AML-193 (cell line): ENCODE measurements around the gene HMG20B.

Experiments used
- DNase-seq, 2 experiments: peaks; one replicate each; lab custom pipeline; 2025; lab: John Stamatoyannopoulos, UW

The HMG20B gene

GRCh38 chr19:3622224-3622623 lies 49.5 kb downstream of the HMG20B start:
- no peak for DNase-seq

GRCh38 chr19:3623716-3624115 lies 51.0 kb downstream of the HMG20B start:
- no peak for DNase-seq

- DNase-seq, result no peak
Measured at GRCh38 chr19:3625996-3626472, 53.3 kb downstream of the HMG20B start.

- peak; percentile 93 to 94 for DNase-seq
Measured at GRCh38 chr19:3626473-3627350, 54.0 kb downstream of the HMG20B start, which contains the start of gene CACTIN. TSS of gene CACTIN (minus strand) at chr19:3626790. CDS start at chr19:3626762, 28 bp downstream.

GRCh38 chr19:3627351-3627723 lies 54.6 kb downstream of the HMG20B start:
- no peak for DNase-seq
